GM19043 (cell line): ENCODE measurements around the gene DAPK1.

Source experiments
- ATAC-seq: cut with Tn5 transposase; IDR thresholded peaks from one replicate; pipeline ENCODE4 v1.9.1; 2021; ENCODE audit warnings: low read depth; ENCODE audit not compliant: unreplicated experiment

Gene DAPK1

GRCh38 chr9:87586731-87587355 is 89.2 kb downstream of the DAPK1 start:
- ATAC-seq, result no peak

- no peak for ATAC-seq
Measured at GRCh38 chr9:87587356-87587745, 89.7 kb downstream of the DAPK1 start.

GRCh38 chr9:87587864-87588263 is 90.2 kb downstream of the DAPK1 start:
- ATAC-seq, result no peak

GRCh38 chr9:87588339-87588738 is 90.7 kb downstream of the DAPK1 start:
- ATAC-seq, result no peak

GRCh38 chr9:87590996-87591395 is 93.3 kb downstream of the DAPK1 start:
- no peak for ATAC-seq

GRCh38 chr9:87592554-87593358 is 95.1 kb downstream of the DAPK1 start:
- no peak for ATAC-seq

GRCh38 chr9:87593359-87593980 is 95.8 kb downstream of the DAPK1 start:
- ATAC-seq, result no peak

GRCh38 chr9:87594194-87594593 is 96.5 kb downstream of the DAPK1 start:
- ATAC-seq, result no peak

GRCh38 chr9:87594662-87595061 is 97.0 kb downstream of the DAPK1 start:
- ATAC-seq, result no peak

- no peak for ATAC-seq
Measured at GRCh38 chr9:87595610-87596009, 97.9 kb downstream of the DAPK1 start.

- no peak for ATAC-seq
Measured at GRCh38 chr9:87596862-87597261, 99.2 kb downstream of the DAPK1 start.

GRCh38 chr9:87597710-87598443 is 100.2 kb downstream of the DAPK1 start:
- ATAC-seq, result no peak

GRCh38 chr9:87599901-87600610 is 102.4 kb downstream of the DAPK1 start:
- ATAC-seq, result no peak

GRCh38 chr9:87601176-87601575 is 103.5 kb downstream of the DAPK1 start:
- ATAC-seq, result no peak

GRCh38 chr9:87601595-87601994 is 103.9 kb downstream of the DAPK1 start:
- ATAC-seq, result no peak

GRCh38 chr9:87602933-87603643 is 105.4 kb downstream of the DAPK1 start:
- ATAC-seq, result no peak

- no peak for ATAC-seq
Measured at GRCh38 chr9:87603854-87604490, 106.3 kb downstream of the DAPK1 start.

- ATAC-seq, result no peak
Measured at GRCh38 chr9:87604886-87605588, 107.4 kb downstream of the DAPK1 start.

GRCh38 chr9:87605676-87606075 is 108.0 kb downstream of the DAPK1 start:
- ATAC-seq, result no peak
